NCI-H128 (cell line): ENCODE measurements around the gene LEAP2.

Experiments used
- DNase-seq: peaks from one replicate; lab custom pipeline; 2025; ENCODE audit not compliant: unreplicated experiment; lab: John Stamatoyannopoulos, UW

Gene LEAP2

DNA sequence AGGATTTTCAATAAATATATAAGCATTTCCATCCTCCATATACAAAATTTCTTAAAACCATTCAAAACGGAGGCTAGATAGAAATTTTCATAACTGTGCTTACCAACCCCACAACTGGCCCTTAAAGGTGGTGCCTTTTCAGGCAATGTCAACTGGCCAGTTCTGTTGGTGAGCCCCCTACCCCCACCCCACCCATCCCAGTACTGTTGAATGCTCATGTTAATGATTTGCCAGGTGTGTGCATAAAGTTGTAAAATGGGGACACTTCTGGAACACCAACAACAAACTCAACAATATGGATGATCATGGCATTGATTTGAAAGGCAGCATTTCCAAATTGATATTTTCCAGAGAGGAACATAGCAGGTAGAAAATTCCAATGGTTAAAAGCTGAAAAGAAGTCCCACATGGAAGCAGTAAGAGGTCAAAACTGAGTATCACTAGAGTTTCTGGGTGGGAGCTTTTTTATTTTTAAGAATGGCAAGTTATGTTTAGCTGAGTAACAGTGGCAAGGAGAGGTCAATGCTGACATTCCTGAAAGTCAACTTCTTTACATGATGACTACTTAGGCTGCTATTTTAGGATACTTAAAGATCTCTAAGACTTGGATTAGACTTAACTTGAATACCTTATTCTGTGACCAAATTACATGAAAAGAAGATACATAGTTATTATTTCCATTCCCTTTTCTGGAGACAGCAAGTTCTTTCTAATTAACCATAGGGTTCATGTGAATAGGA lies 2.7 kb downstream of the LEAP2 start:
- DNase-seq: no peak

DNA sequence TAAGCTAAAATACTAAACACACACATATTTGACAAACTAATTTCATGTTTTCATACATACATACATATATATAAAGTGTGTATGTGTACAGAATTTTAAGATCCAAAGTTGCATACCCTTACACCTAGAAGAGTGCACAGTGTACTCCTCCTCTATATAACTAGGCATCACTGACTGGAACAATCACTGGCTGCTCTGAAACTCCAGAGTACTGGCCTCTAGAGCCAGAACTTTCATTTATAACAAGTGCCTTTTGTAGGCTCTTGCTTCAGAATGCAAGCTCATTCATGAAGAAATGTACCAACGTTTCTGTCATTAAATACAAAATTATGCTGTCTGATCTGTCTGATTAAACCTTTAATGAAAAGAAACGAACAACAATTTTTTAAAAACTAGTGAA lies 4.0 kb downstream of the LEAP2 start:
- no peak for DNase-seq

DNA sequence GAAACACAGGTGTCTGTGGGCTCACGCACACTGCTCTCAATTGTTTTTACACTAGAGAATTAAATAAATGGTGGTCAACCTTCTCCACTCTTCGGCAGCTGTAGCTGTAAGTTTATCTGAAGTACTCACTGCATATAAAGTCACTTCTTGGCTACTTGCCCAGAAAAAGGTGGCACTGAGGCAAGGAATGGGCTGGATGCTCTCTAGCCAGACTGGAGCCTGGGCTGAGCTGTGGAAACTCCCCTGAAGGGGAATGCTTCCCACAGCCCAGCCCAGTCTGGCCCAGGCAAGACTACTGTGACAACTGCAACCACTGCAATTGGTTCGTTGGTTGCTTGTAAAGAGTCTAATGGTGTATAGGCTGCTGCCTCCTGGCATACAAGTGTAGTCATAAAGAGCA lies 4.5 kb downstream of the LEAP2 start:
- peak; percentile 38 for DNase-seq

DNA sequence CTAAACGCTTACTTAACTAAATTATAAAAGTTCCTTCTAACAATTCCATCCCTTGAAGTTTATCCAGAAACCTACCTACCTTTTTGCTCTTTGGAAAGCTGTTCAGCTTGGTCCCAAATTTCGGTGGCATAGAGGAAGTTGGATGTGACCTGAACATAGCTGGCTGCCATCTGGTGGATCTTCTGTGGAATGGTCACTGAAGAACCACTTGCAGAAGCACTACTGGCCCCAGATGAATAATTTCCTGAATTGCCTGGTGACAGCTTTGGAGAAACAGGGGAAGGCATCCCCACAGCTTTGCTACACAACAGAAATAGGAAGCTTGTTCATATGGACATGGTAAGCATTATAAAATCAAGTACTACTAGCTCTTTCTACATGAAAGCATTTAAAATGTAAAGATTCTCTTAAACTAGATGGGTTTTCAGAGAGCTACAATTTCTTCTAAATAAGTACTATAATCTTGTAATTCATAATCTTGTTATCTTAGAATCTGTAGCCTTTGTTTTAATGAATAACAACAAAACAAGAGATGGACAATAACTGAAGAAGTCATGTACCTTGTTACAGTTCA lies 9.9 kb downstream of the LEAP2 start:
- DNase-seq: no peak

DNA sequence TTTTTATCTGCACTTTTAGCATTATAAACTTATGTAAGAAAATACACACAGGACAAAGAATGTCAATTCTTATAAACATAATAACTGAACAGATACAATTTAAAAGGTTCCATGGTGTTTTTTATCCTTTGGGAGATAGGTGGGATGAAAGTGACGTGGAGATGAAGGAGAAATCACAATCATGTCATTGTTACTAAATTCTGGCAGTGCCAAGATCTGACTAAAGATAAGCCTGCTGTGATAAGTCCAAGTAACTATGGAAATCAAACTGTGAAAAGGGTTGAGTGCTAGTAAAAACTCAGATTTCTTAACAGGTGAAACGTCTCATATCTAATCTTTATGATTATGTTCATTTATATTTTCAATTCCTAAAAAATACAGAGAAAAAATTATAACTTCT lies 11.1 kb downstream of the LEAP2 start:
- DNase-seq: no peak

DNA sequence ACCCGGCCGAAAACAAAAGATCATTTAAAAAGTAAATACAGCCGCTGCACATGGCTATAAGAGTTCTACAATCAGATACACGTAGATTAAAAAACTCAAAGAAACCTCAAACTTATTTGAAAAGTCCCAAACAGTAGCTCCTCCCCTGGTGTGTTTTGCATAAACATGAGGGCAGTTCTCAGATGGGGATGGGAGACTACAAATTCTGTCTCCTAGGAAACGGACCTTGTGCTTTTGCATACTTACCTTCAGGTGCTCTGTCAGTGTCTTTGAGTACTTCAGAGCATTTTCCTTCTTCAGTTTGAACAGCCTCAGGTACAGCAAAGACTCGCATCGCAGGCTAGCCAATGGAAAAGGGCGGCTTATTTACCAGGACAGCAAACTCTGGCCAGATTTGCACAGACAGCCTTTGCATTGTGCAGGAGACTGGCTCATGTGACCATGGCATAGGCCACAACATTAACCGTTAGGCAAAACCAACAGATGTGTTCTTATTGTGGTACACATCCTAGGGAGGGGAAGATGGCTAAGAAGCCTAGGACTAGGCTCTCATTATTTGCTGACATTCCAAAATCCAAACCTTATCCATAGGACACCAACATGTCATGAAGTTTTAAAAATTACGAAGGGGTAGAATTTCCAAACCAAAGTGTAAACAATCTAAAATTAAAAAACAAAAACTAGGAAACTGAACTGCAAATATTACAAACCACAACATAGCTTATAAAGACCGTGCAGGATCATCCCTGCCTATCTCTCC lies 12.8 kb downstream of the LEAP2 start:
- no peak for DNase-seq

DNA sequence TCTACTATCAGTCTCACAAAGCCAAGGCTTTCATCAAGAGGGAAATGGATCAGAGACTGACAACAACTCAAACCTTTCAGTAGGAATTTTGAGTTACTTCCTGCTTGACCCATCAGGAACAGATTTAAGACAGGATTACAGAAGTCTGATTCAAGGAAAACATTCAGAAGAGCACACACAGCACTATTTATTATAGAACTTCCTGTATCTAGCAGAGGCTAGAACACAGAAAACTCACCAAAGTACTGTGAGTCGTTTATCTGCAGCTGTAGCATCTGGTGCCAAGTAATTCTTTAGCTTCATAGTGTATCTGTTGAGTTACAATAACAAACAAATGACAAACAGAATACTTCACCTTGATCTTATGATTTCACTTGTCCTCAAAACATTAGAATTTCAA lies 13.8 kb downstream of the LEAP2 start:
- DNase-seq: no peak

DNA sequence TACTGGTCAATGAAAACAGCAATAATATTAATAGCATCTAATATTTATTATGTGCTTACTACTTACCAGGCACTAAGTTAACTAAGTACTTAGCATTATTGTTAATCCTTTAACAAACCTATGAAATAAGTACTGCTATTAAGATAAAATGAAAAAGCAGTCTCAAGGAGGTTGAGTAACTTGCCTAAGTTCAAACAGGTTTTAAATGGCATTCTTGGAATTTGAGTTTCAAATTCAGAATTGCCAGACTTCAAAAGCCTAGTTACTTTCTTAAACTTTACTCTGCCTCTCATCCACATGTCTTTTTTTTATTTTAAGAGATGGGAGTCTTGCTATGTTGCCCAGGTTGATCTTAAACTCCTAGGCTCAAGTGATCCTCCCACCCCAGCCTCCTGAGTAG lies 16.0 kb downstream of the LEAP2 start:
- no peak for DNase-seq

DNA sequence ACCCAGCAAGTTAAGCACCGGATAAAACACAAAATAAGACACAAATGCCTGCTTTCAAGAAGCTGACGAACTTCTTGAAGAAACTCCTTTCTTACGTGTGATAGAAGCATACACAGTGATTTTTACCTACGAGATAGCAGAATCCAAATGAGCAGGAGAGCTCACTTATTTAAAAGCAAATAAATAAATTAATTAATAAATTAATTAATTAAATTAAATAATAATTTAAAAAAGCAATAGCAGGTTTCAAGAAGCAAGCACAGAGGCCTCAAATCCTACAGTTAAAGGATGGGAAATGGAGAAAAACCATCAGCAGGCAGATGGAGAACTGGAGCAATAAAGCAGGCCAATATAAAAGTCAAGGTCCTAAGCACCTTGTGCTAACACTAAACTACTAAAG lies 17.3 kb downstream of the LEAP2 start:
- DNase-seq: no peak

DNA sequence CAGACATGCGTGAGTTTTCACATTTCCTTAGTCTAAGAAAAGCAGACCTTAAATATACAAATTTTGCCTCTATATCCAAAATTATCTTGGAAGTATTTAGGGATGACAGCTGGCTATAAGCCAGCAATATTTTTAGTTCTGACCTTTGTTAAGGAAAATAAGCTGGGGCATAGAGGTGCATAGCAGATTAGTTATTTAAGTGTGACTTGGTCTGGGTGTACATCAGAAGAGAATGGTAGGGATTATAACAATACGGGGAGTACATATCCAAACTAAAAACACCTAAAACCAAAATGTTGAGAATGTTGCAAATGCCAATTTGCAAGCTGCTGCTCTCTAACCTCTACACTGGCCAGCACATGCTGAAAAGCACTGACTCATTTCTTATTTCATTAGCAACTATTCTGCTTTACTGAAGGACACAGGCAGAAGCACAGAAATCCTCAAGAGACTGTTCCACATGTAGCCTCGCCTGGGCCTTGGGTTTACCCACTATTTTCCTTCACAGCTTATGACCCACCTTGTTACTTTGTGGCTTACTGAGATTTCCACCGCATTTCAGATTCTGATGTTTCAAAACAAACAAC lies 22.3 kb downstream of the LEAP2 start:
- DNase-seq: no peak

DNA sequence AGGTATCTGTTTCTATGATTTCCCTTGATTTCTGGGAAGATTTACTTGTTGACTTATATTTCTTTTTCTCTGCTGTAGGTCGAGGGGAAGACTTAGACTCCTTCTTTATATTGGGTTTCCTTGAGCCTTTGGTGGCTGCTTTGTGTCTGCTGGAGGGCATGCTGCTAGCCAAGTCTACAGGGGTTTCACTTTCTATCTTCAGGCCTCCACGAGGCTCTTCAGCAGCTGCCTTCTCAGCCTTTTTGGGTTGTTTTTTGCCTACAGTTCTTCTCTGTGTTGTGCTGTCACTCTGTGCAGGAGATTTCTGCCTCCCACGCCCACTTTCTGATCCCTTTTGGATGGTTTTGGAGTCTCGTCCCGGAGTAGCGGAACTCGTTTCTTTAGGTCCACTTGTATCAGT lies 23.2 kb downstream of the LEAP2 start:
- no peak for DNase-seq

DNA sequence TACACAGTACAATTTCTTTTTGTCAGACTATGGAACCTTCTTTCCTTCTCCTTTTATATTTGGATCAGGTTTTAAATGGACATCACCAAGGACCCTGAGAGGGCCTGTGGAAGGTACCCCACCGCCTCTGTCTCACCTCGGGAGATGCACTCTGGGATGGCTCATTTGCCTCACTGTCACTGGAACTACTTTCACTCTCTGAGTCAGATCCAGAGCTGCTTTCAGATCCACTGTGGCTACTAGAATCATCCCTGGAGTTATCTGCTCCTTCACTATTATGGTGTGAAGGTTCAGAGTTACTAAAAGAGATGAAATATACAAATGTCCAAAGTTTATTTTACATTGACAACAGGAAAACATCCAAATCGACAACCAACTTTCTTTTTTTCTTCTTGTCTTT lies 24.6 kb downstream of the LEAP2 start:
- DNase-seq: no peak

DNA sequence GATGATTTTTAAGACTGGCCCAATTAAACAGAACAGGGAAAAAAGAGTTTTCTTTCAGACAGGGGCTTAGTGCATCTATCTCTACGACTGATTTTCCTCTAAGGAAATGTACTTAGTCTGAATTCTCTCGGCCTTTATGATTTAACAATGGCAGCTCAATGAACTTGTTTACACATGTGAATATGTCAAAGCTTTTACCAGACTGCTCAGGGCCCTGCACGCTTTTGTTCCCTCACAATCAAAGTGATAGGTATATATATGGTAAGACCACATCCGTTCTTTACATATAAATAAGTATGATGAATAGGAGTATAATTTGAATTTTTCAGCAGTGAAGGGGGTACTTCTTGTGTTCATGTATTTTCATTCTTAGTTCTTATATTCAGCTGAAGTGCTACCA lies 27.6 kb downstream of the LEAP2 start:
- no peak for DNase-seq

DNA sequence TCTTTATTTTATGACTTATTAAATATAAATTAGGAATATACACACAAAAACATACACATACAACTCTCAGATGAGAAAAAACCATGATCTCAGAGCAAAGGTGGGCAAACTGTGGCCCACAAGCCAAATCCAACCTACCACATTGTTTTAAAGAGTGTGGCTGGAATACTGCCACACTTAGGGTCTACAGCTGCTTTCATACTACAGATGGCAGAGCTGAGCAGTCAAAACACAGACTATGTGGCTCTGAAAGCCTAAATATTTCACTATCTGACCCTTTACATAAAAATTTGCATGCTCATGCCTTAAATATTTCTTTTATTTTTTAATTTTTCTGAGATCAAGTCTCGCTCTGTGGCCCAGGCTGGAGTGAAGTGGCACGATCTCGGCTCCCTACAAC lies 28.3 kb downstream of the LEAP2 start:
- no peak for DNase-seq

DNA sequence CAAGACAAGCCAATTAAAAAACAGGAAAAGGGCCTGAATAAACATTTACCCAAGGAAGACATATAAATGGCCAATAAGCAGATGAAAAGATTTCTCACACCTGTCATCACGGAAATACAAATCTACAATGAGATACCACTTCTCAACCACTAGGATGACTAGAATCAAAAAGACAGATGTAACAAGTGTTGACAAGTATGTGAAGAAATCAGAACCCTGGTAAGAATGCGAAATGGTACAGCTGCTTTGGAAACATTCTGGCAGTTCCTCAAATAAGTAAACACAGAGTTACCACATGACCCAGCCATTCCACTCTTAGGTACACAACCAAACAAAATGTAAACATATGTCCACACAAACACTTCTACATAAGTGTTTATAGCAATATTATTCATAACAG lies 32.5 kb downstream of the LEAP2 start:
- DNase-seq: no peak

DNA sequence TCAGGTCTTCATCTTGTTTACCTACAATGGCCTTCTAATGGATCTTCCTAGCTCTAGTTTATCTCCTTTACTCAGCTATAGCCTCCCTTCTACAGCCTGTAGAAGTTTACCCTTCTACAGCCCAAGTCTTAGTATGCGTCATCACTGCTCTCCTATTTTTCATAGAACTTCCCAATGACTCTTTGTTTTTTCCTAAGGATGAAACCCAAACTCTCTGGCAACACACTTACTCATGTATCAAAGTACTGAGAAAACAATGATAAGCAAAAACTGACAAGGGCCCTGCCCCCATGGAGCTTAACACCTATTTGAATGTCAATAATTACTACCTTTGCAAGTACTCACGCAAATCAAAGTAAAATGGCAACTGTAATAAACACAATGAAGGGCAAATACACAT lies 33.7 kb downstream of the LEAP2 start:
- no peak for DNase-seq

DNA sequence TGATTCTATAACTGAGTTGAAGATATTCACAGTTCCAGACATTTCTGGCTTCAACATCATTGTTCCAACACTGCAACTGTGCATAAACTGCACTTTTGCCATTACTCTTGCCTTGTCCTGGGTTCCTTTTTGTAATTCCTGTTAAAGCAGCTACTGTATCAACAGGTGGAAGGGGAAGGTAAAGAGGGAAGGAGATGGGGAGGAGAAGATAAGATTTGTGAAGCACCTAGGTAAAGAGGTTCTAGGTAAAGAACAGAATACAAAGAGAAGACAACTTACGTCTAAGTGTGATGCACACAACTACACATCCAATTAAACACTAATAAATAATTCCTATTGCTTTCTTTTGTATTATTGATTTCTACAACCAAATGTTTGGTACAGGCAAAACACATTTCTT lies 36.2 kb downstream of the LEAP2 start:
- DNase-seq: no peak

DNA sequence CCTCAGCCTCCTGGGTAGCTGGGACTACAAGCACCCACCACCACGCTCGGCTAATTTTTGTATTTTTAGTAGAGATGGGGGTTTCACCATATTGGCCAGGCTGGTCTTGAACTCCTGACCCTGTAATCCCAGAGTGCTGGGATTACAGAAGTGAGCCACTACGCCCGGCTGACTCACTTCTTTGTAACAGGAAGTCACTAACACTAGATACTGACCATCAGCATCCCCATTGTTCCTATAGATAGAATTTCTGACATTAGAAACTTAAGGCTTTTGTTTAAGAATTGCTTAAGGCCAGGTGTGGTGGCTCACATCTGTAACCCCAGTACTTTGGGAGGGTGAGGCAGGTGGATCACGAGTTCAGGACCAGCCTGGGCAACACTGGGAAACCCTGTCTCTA lies 42.2 kb downstream of the LEAP2 start:
- no peak for DNase-seq

DNA sequence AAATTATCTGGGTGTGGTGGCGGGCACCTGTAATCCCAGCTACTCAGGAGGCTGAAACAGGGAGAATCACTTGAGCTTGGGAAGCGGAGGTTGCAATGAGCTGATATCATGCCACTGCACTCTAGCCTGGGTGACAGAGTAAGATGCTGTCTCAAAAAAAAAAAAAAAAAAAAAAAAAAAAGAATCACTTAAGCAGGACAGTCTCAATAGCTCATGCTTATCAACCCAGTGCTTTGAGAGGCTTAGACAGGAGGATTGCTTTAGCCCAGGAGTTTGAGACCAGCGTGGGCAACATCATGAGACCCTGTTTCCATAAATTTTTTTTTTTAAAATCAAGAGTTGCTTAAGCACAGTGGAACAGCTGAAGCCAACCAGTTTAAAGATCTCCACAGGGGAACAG lies 42.6 kb downstream of the LEAP2 start:
- DNase-seq: no peak
